CD14-positive monocyte (primary cell): ENCODE results near the gene MIXL1. TPM values are rescaled to one million over a fixed set of nuclear protein-coding genes. Genes with fewer than 3 reads are reported as not detected.
A peak's percentile ranks its signal among the peaks of the same experiment; 100 is the strongest.

ENCODE experiments used
- DNase-seq, 3 donors: peaks; one replicate each; pipeline ENCODE4 v3.0.0-alpha.2; 2011 to 2022
- H2AFZ ChIP-seq: 2 replicates; pipeline ENCODE4 v1.6.0; 2012; ENCODE audit warnings: mild to moderate bottlenecking, low read depth, low read length, inconsistent platforms; ENCODE audit not compliant: insufficient read depth, poor library complexity, severe bottlenecking
- H3K27ac ChIP-seq, 2 donors: 1 replicate in 1 of 2; 2 replicates in 1 of 2; pipeline ENCODE4 v1.5.1; 2012 to 2013; ENCODE audit warnings: low read length in 2 of 2, control low read depth in 1 of 2, inconsistent platforms in 1 of 2, low read depth in 1 of 2, mild to moderate bottlenecking in 1 of 2
- H3K27me3 ChIP-seq, 2 donors: one replicate each; pipeline versions ENCODE4 v1.6.0 to v1.6.1; 2011 to 2013; ENCODE audit warnings: low read length in 2 of 2; ENCODE audit not compliant: control insufficient read depth in 2 of 2, insufficient read depth in 2 of 2
- H3K36me3 ChIP-seq, 2 donors: replicated peaks in 1 of 2; 1 replicate in 1 of 2; 2 replicates in 1 of 2; pipeline versions ENCODE4 v1.5.1 to v1.6.1; 2012 to 2013; ENCODE audit warnings: low read length in 2 of 2, control low read depth in 1 of 2, inconsistent platforms in 1 of 2, mild to moderate bottlenecking in 1 of 2; ENCODE audit not compliant: insufficient read depth in 2 of 2, control insufficient read depth in 1 of 2
- H3K4me1 ChIP-seq, 2 donors: 1 replicate in 1 of 2; 2 replicates in 1 of 2; pipeline versions ENCODE4 v1.5.1 to v1.6.1; 2012 to 2013; ENCODE audit warnings: low read length in 2 of 2, control low read depth in 1 of 2, inconsistent platforms in 1 of 2, mild to moderate bottlenecking in 1 of 2, moderate library complexity in 1 of 2; ENCODE audit not compliant: insufficient read depth in 2 of 2, control insufficient read depth in 1 of 2
- H3K4me2 ChIP-seq: replicated peaks from 2 replicates; pipeline ENCODE3; 2012; ENCODE audit warnings: low read length, moderate library complexity, mild to moderate bottlenecking; ENCODE audit not compliant: poor library complexity, severe bottlenecking; ENCODE audit errors: extremely low read depth
- H3K4me3 ChIP-seq, 3 experiments: fragments of 200-600 bp in 1 of 3; sonication (generic) in 1 of 3; replicated peaks in 1 of 3; 1 replicate in 2 of 3; 2 replicates in 1 of 3; pipeline ENCODE4 v1.5.1; 2011 to 2013; ENCODE audit warnings: low read length in 3 of 3, mild to moderate bottlenecking in 3 of 3, control low read depth in 2 of 3, low read depth in 2 of 3, inconsistent platforms in 1 of 3, moderate library complexity in 1 of 3
- H3K79me2 ChIP-seq: 2 replicates; pipeline ENCODE4 v1.6.0; 2012; ENCODE audit warnings: mild to moderate bottlenecking, control low read depth, inconsistent platforms, low read length, moderate library complexity; ENCODE audit not compliant: insufficient read depth
- H3K9ac ChIP-seq: 2 replicates; pipeline ENCODE4 v1.6.0; 2017; ENCODE audit warnings: low read length, mild to moderate bottlenecking; ENCODE audit not compliant: insufficient read depth, poor library complexity, severe bottlenecking
- H3K9me3 ChIP-seq, 2 donors: replicated peaks in 1 of 2; 1 replicate in 1 of 2; 2 replicates in 1 of 2; pipeline versions ENCODE4 v1.5.1 to v1.6.1; 2012 to 2013; ENCODE audit warnings: low read length in 2 of 2, control low read depth in 1 of 2; ENCODE audit not compliant: control insufficient read depth in 1 of 2, insufficient read depth in 1 of 2
- H4K20me1 ChIP-seq: 2 replicates; pipeline ENCODE4 v1.6.0; 2012; ENCODE audit warnings: mild to moderate bottlenecking, low read length, control low read depth, moderate library complexity; ENCODE audit not compliant: insufficient read depth
- H3K27ac Mint-ChIP-seq, 7 donors: one replicate each; pipeline ENCODE4 v1.8.0; 2020; ENCODE audit warnings: mild to moderate bottlenecking in 7 of 7, mixed read lengths in 7 of 7, moderate library complexity in 6 of 7, inconsistent platforms in 2 of 7
- H3K27me3 Mint-ChIP-seq, 3 donors: one replicate each; pipeline ENCODE4 v1.8.0; 2021 to 2022; ENCODE audit warnings: low read depth in 3 of 3, mild to moderate bottlenecking in 3 of 3, mixed read lengths in 3 of 3, moderate library complexity in 3 of 3, inconsistent platforms in 1 of 3
- H3K36me3 Mint-ChIP-seq, 2 donors: one replicate each; pipeline ENCODE4 v1.8.0; 2020; ENCODE audit warnings: mixed read lengths in 2 of 2, inconsistent platforms in 1 of 2, mild to moderate bottlenecking in 1 of 2
- H3K4me1 Mint-ChIP-seq: one replicate; pipeline ENCODE4 v1.8.0; 2020; ENCODE audit warnings: mild to moderate bottlenecking, mixed read lengths
- H3K4me3 Mint-ChIP-seq, 2 donors: one replicate each; pipeline ENCODE4 v1.8.0; 2020; ENCODE audit warnings: mild to moderate bottlenecking in 2 of 2, mixed read lengths in 2 of 2, moderate library complexity in 1 of 2
- H3K9me3 Mint-ChIP-seq, 7 donors: one replicate each; pipeline ENCODE4 v1.8.0; 2020 to 2022; ENCODE audit warnings: mixed read lengths in 7 of 7, mild to moderate bottlenecking in 6 of 7, moderate library complexity in 6 of 7, inconsistent platforms in 2 of 7
- CTCF ChIP-seq: fragments of 200-600 bp; IDR thresholded peaks from one replicate; pipeline ENCODE4 v1.8.0; 2022; ENCODE audit warnings: antibody characterized with exemption, mild to moderate bottlenecking
- WGBS: methylation state at CpG from one replicate; pipeline ENCODE4 v1.1.5; 2013; ENCODE audit warnings: missing lambda C conversion rate; ENCODE audit not compliant: insufficient coverage; 5-methylcytosine and 5-hydroxymethylcytosine counted together
- intact Hi-C, 2 donors: fragments of 100-400 bp; cut with micrococcal nuclease; formaldehyde crosslinking; loops; one replicate each; pipeline versions ENCODE4 v1.15.0 to v1.15.1; 2023
- polyA plus RNA-seq, 3 donors: library from polyadenylated mRNA; depleted of rRNA in 1 of 3; unstranded in 2 of 3; stranded (reverse) in 1 of 3; fragments of 300-500 nt in 2 of 3; fragments of >200 nt in 1 of 3; fragmentation: Illumina TruSeq in 2 of 3; gene quantifications; 1 replicate in 2 of 3; 2 replicates in 1 of 3; pipeline ENCODE4 v1.2.3, GENCODE V29; 2012 to 2021

MIXL1 gene
- polyA plus RNA-seq, 3 donors, result not detected

GRCh38 chr1:226187380-226187779 is 36.1 kb upstream of the MIXL1 start:
- H3K36me3 ChIP-seq, result no peaks in the 10 kb centered on the region
- H3K79me2 ChIP-seq, result peaks cover 48% of the 10 kb centered on the region
- H3K4me3 ChIP-seq, result peak overlapping the region in 1 of 3 experiments; percentile 88
- peaks cover 28 to 33% of the 10 kb centered on the region in 2 donors for H3K4me1 ChIP-seq
- Mint-ChIP-seq H3K27ac (peak overlapping the region in 6 of 7 donors; percentile 88 to 97 (median 95)), H3K27me3 (peaks cover 0 to 3% (median 0%) of the 10 kb centered on the region in 3 donors), H3K4me1 (peaks cover 27% of the 10 kb centered on the region), H3K4me3 (peak overlapping the region; percentile 85 to 89), H3K36me3 (peaks cover 4 to 7% of the 10 kb centered on the region in 2 donors), H3K9me3 (peaks cover 0 to 2% (median 0%) of the 10 kb centered on the region in 7 donors)
- no peaks in the 10 kb centered on the region for H3K9me3 ChIP-seq
- no peak overlapping the region for H3K27ac ChIP-seq
- H3K27me3 ChIP-seq, result no peaks in the 10 kb centered on the region
- H4K20me1 ChIP-seq, result peaks cover 18% of the 10 kb centered on the region
- intact Hi-C loops, result loop anchor here in 1 of 2 donors (10.0 kb wide), 1 partner anchor 123 kb away; the partner anchor contains the start of gene H3-3A
- TF ChIP-seq CTCF, result no peak
- H3K9ac ChIP-seq, result no peak overlapping the region
- 85% methylated on average over 6 of the region's 7 CpGs for WGBS
- H2AFZ ChIP-seq, result peak overlapping the region; percentile 99
- H3K4me2 ChIP-seq, result peak overlapping the region; percentile 91
- no peak for DNase-seq

- Mint-ChIP-seq H3K27ac (no peak overlapping the region), H3K4me1 (peaks cover 6% of the 10 kb centered on the region), H3K4me3 (no peak overlapping the region), H3K9me3 (no peaks in the 10 kb centered on the region), H3K36me3 (no peaks in the 10 kb centered on the region), H3K27me3 (peaks cover 2 to 7% (median 4%) of the 10 kb centered on the region in 3 donors)
- no peak for TF ChIP-seq CTCF
- Histone ChIP-seq H3K27me3 (no peaks in the 10 kb centered on the region), H3K4me3 (no peak overlapping the region), H3K4me2 (no peak overlapping the region), H3K27ac (no peak overlapping the region), H2AFZ (no peak overlapping the region), H3K36me3 (no peaks in the 10 kb centered on the region), H3K79me2 (no peaks in the 10 kb centered on the region), H3K4me1 (peaks cover 6 to 7% of the 10 kb centered on the region in 2 donors), H3K9me3 (no peaks in the 10 kb centered on the region), H4K20me1 (no peaks in the 10 kb centered on the region), H3K9ac (no peak overlapping the region)
- DNase-seq, result no peak
- WGBS, result 100% methylated on average over 1 of the region's 1 CpG
- intact Hi-C loops, result no loop called here
Observed at GRCh38 chr1:226195144-226195543, 28.3 kb upstream of the MIXL1 start.
